ENCODE measurements around the gene AHI1.

Gene AHI1

GRCh38 chr6:135286962-135287538 lies 210.5 kb downstream of the AHI1 start:
- peak; percentile 63 for DNase-seq

DNA sequence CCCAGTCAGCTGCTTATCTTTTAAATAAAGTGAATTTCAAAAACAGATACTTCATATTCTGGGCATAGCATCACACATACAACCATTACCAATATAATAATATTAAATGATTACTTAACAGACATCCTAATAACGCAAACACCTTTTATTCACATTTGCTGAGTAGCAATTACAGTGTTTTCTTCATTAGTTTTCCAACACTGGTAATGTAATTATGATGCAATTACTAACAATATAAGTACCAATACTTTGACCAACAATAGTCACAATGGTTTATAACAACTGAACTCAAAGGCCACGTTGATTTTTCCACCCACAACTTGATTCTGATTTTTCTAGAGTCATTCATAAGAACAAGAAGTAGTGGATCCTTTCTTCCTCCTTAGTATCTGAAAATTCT lies 212.4 kb downstream of the AHI1 start:
- no peak for DNase-seq

- DNase-seq = no peak
Measured at GRCh38 chr6:135283926-135284325, 213.6 kb downstream of the AHI1 start.

GRCh38 chr6:135282395-135282794 lies 215.1 kb downstream of the AHI1 start:
- DNase-seq = peak; percentile 39

- DNase-seq = peak; percentile 26
Measured at GRCh38 chr6:135281964-135282363, 215.6 kb downstream of the AHI1 start.

- peak; percentile 87 for DNase-seq
Measured at GRCh38 chr6:135281227-135281626, 216.3 kb downstream of the AHI1 start.

DNA sequence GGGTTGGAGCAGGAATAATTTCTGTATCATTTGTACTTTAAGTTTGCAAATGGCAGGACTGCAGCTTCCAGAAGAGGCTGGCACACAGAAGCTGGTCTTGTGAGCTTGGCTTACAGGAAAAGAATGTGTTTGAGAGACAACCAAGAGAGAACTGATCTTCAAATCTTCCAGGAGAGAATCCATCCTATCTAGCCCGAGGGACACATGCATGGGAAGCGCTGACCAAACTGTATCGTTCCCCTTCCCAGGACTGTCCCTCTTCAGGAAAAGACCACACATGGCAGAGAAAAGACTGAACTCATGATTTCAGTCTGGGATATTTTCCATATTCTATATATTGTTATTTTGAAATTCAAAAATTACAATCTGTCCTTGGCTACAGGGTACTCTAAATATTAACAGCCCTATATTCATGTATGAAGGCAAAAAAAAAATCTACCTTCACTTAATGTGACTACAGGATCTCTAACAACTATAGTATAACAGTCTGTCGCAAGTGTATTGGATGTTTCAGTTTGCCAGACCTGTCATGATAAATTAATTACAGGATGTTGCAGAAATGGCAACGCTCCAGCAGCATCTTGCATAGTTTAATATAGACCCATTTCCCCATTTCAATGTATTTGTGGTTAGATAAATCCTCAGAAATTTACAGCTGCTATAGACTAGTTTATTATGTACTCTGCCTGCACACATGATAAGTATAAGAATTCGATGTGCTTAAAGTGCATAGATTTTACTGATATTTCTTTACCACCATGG lies 217.0 kb downstream of the AHI1 start:
- DNase-seq = peak; percentile 99

GRCh38 chr6:135277422-135277821 lies 220.1 kb downstream of the AHI1 start:
- no peak for DNase-seq

DNA sequence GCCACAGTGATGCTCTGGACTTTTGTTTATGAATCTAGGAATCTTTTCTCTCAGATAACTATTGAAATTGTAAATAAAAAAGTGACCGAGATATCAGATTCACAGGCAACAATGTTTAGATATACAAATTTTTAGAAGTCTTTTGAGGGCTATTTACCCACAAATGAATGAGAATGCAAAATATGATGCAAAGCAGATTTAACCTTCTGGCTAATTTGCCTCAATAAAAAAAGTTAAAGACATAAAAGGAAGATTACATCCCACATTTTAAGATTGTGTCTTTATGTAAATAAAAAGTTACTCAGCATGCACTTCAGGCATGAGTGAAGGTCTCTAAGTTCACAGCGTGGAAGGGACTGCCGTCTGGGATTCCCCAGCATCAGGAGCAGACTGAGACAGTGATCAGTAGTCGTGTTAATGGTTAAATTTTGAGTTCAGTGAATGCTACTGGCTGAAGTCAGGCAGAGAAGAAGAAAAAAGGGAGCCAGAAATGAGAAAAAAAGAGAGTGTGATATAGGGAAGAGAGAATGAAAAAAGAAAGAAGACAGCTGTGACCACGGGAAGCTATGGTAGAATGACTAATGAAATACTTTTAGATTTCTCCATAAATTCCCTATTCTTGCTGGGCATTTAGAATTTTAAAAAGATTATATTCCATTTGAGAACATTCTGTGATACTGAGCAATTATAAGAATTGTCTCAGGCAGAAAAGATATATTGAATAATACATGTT lies 222.8 kb downstream of the AHI1 start:
- DNase-seq = peak; percentile 32

DNA sequence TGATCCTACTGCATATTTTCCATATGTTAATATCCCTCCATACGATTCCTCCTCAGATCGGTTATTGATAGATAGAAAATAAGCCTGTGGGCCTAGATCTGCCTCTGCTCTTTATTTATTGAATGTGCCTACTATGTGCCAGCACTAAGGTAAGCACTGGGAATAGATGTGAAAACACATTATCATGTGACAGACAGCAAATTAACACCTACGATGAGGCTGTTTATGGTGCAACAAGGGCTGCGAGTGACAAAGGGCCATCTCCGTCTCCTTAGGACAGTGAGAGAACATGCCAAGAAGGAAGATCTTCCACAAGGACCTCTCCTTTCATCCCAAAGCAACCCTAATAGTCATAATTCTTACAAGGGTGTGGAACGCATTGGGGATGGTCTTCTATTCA lies 225.9 kb downstream of the AHI1 start:
- no peak for DNase-seq

DNA sequence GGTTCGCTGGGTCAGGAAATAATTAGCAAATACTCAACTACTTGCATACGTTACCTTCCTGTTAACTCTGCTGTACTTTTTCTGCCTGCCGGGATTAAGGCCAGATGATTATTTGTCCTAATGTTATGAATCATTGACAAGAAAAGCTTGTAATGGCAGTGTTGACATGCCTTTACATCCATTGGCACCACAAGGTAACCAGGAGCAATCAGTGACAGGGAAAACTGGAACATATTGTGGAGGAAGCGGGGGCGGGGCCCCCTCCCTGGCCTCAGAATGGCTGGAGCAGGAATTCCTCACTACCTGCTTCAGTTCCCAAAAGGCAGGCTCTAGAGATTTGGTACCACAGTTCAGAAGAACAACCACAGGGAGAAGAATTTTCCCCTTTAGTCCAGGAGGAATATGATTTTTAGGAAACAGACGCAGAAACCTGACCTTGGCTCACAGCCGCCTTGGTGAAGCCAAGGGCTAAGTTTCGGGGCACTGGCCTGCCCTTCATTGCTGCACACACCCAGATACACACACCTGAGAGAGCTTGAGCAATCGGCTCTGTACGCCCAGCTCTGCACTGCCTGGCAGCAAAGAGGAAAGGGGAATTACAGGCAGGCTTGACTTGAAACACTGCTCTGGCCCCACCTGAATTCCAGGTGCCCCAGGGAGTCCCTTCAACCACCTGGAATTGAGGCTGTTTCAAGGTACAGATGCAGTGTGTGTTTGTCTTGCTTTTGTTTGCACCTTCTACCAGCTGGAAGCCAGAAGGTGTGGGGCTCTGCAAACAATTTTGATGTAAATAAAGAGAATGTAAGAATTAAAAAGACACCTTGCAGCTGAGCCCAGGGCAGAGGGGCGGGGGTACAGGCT lies 226.6 kb downstream of the AHI1 start:
- DNase-seq = no peak

GRCh38 chr6:135269481-135269891 lies 228.1 kb downstream of the AHI1 start:
- DNase-seq = no peak

DNA sequence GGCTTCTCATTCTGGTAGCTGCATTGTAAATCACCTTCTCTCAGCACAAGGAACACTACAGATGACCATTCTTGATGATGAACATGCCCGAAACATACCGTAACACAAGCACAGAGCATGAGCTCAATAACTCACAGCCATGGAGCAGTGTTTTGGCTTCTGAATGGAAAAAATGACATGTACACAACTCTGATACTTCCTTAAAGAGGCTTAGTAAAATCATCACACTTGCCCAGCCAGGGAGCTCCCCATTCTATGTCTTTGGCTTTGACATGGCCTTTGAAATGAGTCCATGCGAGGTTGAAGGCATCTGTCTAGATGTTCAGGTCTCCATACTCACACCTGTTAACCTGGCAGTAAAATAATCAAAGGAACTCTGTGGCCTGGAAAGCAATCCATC lies 228.8 kb downstream of the AHI1 start:
- no peak for DNase-seq

DNA sequence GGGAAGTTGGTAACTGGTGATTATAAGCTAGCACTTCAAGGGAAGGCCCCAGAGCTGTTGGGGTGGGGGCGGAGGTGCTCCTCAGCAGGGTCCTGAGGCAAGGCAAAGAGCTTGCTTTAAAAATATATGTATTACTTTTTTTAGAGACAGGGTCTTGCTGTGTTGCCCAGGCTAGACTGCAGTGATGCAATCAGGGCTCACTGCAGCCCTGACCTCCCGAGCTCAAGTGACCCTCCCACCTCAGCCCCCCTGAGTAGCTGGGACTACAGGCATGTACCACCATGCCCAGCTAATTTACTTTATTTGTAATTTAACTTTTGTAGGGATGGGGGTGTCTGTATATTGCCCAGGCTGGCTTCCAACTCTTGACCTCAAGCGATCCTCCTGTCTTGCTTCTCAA lies 229.3 kb downstream of the AHI1 start:
- DNase-seq = no peak

GRCh38 chr6:135267085-135267484 lies 230.5 kb downstream of the AHI1 start:
- DNase-seq = no peak

DNA sequence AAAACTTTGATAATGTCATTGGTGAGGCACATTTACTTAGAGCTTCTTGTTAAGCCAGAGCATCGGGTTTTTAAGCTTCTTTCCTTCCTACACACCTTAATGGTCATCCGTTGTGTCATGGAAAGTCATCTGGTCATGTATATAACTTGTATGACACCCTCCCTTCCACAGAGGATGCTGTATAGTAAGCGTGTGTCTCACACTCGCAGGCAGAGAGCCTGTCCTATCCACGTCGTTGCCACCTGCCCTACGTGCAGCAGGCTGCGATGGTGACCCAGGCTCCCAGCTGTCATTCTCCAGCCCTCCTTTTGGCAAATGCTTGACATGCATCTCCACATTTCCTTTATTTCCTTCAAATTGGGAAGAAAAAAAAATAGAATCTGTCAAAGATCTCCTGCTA lies 230.9 kb downstream of the AHI1 start:
- DNase-seq = no peak

DNA sequence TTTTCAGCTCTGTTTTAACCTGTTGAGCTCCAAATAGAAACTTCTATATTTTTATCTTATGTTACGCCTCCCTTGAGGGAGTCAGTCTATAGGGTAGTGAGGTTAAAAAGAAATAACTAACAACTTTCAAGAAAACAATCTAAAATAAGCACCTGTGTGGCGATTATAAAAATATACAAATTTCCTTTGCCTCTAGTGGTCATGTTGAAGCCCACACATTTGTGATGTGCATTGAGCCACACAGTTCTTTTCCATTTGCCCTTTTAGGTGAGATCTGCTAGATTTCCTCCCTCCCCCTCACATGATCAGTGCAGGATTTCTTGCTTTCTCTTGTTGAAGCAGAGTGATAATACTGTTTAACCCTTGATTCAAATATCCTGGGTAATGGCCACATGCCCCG lies 232.3 kb downstream of the AHI1 start:
- DNase-seq = no peak

GRCh38 chr6:135261872-135262725 lies 235.4 kb downstream of the AHI1 start:
- no peak for DNase-seq

- DNase-seq = no peak
Measured at GRCh38 chr6:135260612-135261011, 236.9 kb downstream of the AHI1 start.

DNA sequence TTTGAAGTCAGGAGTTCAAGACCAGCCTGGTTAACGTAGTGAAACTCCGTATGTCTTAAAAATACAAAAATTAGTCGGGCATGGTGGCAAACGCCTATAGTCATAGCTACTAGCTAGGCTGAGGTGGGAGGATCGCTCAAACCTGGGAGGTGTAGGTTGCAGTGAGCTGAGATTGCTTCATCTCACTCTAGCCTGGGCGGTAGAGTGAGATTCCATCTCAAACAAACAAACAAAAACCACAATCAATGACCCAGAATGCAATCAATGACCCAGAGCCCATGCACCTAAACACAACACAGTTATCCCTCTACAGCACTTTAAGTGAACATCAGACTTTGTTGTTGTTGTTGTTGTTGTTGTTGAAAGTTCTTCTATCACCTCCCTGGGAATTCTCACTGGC lies 238.6 kb downstream of the AHI1 start:
- no peak for DNase-seq

- peak; percentile 15 for DNase-seq
Measured at GRCh38 chr6:135257631-135258405, 239.7 kb downstream of the AHI1 start.

Data from MV-4-11 (cell line).